Measurements from ENCODE around the gene TSPAN15.

The TSPAN15 gene

GRCh38 chr10:69498711-69499471 lies 47.6 kb downstream of the TSPAN15 start:
- DNase-seq (ENCODE audit: low read depth) = no peak
- in situ Hi-C loops (cut with HindIII; ENCODE audit: low sequenced_read_pairs) = loop anchor here (5.0 to 10.0 kb wide), 3 partner anchors 46 to 77 kb away; no protein-coding TSS in a partner anchor
- no peak overlapping the region for H3K4me3 ChIP-seq (ENCODE audit: low read depth, low read length)
- no peak for TF ChIP-seq CTCF (IDR thresholded peaks at IDR 0.05; ENCODE audit: low read depth, low read length, missing control alignments)

DNA sequence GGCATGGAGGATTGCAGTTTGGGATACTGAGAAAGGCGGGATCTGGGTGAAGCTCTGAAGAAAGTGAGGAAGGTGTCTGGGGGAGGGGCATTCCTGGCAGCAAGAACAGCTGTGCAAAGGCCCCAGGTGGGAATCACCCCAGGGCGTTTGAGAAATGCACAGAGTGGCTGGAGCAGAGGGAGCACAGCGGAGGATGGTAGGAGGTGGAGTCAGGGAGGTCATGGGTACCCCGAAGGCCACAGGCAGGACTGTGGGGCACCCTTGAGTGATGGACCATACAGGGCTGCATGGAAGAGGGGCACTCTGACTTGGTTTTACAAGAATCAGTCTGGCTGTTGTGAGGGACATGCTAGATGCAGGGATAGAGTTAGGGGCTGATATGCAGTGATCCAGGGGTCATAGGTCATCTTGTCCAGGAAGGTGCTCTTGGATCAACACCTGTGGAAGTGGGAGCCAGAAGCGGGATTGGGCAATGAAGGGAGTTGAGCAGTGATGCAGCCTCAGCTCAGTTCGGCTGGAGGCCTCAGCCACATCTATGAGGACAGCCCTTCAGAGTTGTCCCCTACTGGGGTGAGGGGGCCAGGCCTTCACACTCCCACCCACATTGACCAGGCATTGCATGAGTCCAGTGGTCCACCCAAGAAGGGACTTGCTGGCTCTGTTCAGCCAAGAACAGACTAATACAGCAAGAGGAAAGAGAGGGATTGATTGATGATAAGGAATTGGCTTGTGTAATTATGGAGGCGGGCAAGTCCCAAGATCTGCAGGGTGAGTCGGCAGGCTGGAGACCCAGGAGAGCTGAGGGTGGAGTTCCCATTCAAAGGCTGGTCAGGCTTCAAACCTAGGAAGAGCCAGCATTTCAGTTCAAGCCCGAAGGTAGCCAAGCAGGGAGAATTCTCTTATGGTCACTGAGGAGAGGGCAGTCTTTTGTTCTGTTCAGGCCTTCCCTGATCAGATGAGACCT lies 48.7 kb downstream of the TSPAN15 start:
- no peak for DNase-seq (ENCODE audit: low read depth)
- no peak overlapping the region for H3K4me3 ChIP-seq (ENCODE audit: low read depth, low read length)
- in situ Hi-C loops (cut with HindIII; ENCODE audit: low sequenced_read_pairs) = loop anchor here (5.0 to 10.0 kb wide), 3 partner anchors 45 to 78 kb away; no protein-coding TSS in a partner anchor
- no peak for TF ChIP-seq CTCF (IDR thresholded peaks at IDR 0.05; ENCODE audit: low read depth, low read length, missing control alignments)

GRCh38 chr10:69500864-69501468 lies 49.7 kb downstream of the TSPAN15 start:
- in situ Hi-C loops (cut with HindIII; ENCODE audit: low sequenced_read_pairs) = no loop called here
- TF ChIP-seq CTCF (IDR thresholded peaks at IDR 0.05; ENCODE audit: low read depth, low read length, missing control alignments) = no peak
- no peak for DNase-seq (ENCODE audit: low read depth)
- no peak overlapping the region for H3K4me3 ChIP-seq (ENCODE audit: low read depth, low read length)

DNA sequence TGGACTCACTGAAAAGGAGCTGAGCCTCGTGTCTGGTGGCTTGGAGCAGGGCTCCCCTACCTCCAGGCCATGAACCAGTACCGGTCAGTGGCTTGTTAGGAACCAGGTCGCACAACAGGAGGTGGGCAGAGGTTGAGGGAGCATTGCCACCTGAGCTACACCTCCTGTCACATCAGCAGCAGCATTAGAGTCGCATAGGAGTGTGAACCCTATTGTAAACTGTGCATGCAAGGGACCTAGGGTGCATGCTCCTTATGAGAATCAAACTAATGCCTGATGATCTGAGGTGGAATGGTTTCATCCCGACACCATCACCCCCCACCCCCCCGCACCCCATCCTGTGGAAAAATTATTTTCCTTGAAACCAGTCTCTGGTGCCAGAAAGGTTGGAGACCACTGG lies 50.4 kb downstream of the TSPAN15 start:
- in situ Hi-C loops (cut with HindIII; ENCODE audit: low sequenced_read_pairs) = no loop called here
- H3K4me3 ChIP-seq (ENCODE audit: low read depth, low read length) = no peak overlapping the region
- TF ChIP-seq CTCF (IDR thresholded peaks at IDR 0.05; ENCODE audit: low read depth, low read length, missing control alignments) = no peak
- DNase-seq (ENCODE audit: low read depth) = no peak

GRCh38 chr10:69502589-69502988 lies 51.3 kb downstream of the TSPAN15 start:
- in situ Hi-C loops (cut with HindIII; ENCODE audit: low sequenced_read_pairs) = no loop called here
- DNase-seq (ENCODE audit: low read depth) = no peak
- TF ChIP-seq CTCF (IDR thresholded peaks at IDR 0.05; ENCODE audit: low read depth, low read length, missing control alignments) = no peak
- no peak overlapping the region for H3K4me3 ChIP-seq (ENCODE audit: low read depth, low read length)

Data from astrocyte of the cerebellum (primary cell).